Activated CD4-positive, alpha-beta T cell treated with anti-CD3 and anti-CD28 coated beads, Interleukin-2, Interleukin-4, amounts not matched to agents 100 ng/mL and 50 ng/mL, durations not matched to agents 16 hours and 8 hours (primary cell): Measurements from ENCODE around the gene BHLHE41.

Source experiments
- DNase-seq: peaks from one replicate; pipeline ENCODE4 v3.0.0-alpha.2; 2020; ENCODE audit warnings: low spot score

Gene BHLHE41

DNA sequence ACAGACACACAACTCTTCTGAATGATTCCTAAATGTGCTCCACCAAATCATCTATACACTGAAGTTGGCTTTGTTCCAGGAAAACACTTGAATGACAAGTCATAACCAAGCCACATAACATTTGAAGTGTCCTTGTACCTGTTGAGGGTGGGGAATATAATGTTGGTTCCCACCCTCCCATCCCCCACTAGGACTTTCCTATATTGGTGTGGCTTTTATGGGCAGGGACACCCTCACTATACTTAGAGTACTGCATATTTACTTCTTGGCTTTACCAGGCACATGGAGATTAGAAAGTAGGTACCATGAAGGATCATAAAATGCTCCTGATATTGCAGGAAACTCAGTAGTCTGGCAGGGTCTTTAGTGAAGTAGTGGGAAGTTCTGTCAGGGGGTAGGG, 9.7 kb upstream of the BHLHE41 start:
- no peak for DNase-seq

GRCh38 chr12:26133521-26133920, 8.7 kb upstream of the BHLHE41 start:
- DNase-seq, result no peak

GRCh38 chr12:26132866-26133265, 8.0 kb upstream of the BHLHE41 start:
- DNase-seq, result no peak

- DNase-seq, result no peak
Measured at GRCh38 chr12:26131936-26132335, 7.1 kb upstream of the BHLHE41 start.

DNA sequence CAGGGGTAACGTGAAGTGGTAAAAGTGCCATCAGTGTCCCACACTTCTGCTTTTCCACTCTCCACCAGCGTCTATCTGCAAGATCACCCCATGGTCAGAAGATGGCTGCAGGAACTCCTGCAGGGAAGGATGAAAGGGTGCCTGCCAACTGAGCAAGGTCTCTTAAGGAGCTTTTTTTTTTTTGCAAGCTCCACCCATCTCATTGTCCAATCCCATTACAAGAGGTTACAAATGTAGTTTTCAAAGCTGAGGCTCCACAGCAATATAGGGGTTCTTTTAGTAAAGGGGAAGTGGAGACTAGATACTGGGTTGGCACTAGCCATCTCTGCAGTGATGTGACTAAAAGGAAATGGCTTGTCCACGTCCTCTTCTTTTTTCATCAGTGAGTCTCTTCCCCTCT, 5.9 kb upstream of the BHLHE41 start:
- DNase-seq, result no peak

DNA sequence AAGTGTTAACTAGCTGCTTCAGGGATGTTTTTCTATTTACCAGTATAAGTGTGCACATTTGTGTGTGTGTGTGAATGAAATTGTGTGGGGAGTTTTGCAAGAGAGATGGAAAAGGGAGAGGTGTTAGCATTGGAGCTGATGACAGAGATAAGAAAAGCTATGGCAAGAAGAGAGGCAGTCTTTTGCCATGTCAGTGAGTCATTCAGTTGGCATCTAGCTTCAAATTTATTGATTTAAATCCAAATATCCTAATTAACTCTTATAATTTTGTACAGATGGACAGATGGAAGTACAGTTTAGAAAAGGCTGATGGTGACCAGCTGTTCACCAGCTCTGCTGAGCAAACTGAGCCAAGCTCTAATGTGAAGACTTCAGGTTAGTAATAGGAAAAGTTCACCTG, 3.3 kb upstream of the BHLHE41 start:
- DNase-seq, result no peak

DNA sequence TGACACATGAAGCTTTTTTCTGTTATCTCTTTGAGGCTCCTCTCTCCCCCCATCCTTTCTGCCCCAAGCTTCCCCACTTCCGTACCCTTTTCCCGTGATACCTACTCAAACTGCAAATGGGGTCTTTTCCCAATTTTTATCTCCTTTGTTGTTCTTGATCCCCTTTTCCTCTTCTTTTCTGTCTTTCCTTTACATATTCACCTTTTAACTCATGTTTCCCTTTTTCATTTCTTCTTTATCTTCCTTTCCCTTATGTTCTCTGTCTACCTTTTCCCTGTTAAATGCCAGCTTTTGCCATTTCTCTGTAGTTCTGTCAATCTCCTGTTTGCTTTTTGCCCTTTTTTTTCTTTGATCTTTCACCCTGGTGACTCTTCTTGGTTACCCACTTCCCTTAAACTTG, 2.6 kb upstream of the BHLHE41 start:
- DNase-seq, result no peak

- peak; percentile 34 for DNase-seq
Measured at GRCh38 chr12:26126340-26127284, 1.8 kb upstream of the BHLHE41 start.

GRCh38 chr12:26125400-26126339, 833 bp upstream of the BHLHE41 start:
- DNase-seq, result peak; percentile 24

DNA sequence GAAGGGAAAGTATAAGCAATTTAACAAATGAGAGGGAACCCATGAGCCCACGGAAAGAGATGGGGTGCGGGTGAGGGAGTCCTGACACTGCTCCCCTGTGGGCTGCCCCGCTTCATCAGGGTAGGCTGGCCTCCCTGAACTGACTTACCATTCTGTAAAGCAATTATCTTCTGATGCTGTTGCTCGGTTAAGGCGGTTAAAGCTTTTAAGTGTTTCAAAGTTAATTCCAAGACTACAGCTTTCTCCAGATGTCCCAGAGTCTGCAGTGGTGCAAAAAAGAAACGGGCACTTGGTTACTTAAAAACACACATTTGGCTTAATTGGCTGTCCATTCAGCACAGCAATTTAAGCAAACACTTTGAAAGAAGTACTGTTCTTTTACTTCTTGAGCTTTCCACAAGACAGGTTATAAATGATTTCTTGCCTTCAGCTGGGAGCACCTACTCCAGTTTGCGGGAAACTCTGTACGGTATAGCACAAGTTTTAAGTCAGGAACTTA, 1.3 kb downstream of the BHLHE41 start:
- DNase-seq, result no peak

GRCh38 chr12:26122681-26123481, 2.0 kb downstream of the BHLHE41 start:
- DNase-seq, result no peak

DNA sequence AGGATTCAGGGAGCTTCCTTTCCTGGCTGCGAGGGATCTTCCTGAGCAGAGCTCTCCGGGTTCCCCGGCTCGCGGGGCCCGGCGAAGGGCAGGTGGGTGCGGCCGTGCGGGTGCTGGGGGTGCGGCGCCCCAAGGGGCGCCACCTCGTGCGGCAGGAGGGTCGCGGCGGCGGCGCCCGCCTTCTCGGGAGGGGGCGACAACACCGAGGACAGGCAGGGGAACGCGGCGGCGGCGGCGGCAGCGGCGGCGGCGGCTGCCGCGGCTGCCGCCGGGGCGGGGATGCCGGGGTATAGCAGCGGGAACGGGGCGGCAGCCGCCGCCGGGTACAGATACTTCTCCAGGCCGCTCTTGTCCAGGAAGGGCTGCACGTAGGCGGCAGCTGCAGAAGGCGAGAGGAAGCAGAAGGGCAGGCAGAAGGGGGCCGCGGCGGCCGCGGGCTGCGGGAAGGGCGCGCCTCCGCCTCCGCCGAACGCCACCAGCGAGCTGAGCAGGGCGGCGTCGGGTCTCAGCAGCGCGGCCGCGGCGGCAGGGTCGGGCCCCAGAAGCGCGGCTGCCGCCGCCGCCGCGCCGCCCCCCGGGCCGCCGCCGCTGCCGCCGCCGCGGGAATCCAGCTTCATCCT, 2.7 kb downstream of the BHLHE41 start:
- DNase-seq, result no peak

- DNase-seq, result no peak
Measured at GRCh38 chr12:26121323-26122060, 3.3 kb downstream of the BHLHE41 start.

- DNase-seq, result no peak
Measured at GRCh38 chr12:26120561-26121274, 4.1 kb downstream of the BHLHE41 start.

DNA sequence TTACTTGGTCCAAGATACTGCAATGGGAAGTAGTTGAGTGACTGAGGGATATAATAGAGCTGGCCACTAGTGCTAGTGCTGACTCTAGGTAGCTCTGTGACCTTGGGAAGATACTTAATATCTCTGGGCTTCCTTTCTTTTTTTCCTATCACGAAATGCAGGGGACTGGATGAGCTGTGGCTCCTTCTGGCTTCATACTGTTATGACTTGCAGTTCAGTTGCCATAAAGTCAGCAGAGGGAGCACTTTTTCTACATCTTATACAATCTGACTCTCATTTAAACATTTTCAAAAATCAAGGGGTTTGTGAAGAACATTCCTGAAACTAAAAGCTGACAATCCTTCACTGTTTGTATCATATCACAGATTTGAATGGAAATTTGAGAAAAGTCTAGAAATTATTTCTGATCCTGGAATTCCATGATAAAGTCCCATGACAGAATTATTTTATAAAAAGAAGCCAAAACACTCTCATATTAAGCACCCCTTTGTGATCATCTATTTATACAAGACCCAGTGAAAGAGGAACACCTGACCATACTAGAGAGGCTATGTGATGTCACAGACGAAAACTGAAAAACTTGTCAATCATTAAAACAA, 5.3 kb downstream of the BHLHE41 start:
- DNase-seq, result no peak

- no peak for DNase-seq
Measured at GRCh38 chr12:26118308-26118707, 6.5 kb downstream of the BHLHE41 start.

DNA sequence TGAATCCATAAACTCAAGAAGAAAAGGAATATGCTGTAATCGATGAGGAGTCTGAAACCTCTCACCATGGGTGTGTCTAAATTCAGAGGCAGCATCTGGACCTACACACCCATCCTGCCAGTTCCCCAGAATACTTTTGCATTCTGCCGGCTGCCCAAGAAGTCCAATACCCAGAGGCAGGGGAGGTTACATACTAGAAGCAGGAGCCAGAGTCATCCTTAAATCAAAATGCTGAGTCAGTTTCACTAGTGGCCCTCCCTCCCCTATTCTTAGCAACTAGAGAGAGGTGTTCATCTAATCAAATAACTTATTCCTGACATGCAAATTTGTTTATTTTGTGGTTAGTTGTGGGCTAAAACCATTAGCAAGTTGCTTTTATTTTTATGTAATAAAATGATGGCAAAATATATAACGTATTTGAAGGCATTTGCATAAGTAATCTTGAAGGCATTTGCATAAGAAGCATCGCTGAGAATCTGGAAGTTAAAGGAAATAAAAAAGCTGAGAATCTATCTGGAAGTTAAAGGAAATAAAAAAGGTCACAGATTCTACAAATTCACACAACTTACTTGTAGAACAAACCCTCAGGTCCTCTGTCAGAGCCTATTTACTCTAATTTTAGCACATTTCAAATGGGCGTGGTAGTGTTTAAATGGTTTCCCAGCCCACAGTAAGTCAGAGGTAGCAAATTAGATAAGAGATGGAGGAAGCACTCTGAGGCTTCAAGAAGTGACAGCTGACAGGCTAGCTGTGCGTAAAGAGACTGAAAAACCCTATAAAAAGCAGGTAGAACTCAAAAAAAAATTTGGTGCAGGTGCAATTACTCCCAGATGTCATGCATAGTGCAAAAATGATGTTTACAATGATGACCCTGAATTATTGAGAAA, 7.8 kb downstream of the BHLHE41 start:
- DNase-seq, result no peak

DNA sequence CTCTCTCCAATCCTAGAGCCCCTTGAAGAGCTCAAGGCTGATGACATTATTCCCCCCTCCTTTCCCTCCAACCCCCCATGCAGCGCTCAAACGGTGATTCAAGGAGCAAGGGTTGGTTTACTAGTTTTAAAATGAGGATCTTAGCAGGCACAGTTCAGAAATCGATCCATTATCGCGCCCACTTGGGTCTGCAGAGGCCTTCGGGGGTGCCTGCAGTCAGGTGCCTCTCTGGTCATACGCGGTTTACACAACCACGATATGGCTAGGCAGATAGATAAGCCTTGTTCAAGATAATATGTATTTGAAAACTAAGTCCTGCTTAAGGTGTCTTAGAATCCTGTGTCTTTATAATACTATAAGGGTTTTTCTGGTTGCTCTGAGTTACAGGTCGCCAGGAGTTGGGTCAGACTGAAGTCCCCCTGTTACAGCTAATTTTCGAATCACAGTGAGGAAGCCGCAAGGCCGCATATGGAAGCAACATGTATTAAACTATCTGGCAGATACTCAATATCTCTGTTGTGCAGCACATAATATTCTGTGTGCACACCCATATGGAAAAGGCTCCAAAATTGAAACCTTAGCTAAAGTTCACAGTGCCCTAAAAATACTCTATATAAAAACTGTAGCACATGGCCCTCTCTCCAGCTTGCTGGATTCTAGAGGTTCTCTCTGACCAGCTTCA, 10.0 kb downstream of the BHLHE41 start:
- no peak for DNase-seq
